Calu3 (cell line): Measurements from ENCODE around the gene NFE2. TPM values are rescaled to one million over a fixed set of nuclear protein-coding genes. Genes with fewer than 3 reads are reported as not detected.

Source experiments
- Bru-seq: library from RNA; stranded (reverse); fragments of 400-500 nt; gene quantifications from one replicate; lab custom pipeline; 2021; lab: Mats Ljungman, UMichigan
- BruChase-seq, 2 experiments: library from RNA; stranded (reverse); fragments of 400-500 nt; gene quantifications; one replicate each; lab custom pipeline; 2021; lab: Mats Ljungman, UMichigan
- BruUV-seq: library from RNA; stranded (reverse); fragments of 400-500 nt; replicated peaks from 2 replicates; lab custom pipeline; 2021; lab: Mats Ljungman, UMichigan
- CTCF ChIA-PET: fragments of 300-600 bp; sonication (Branson Sonifier 250); formaldehyde crosslinking; loops from one replicate; lab custom pipeline; 2022; ENCODE audit warnings: antibody characterized with exemption; lab: Charles Lee
- DNase-seq: peaks from one replicate; pipeline ENCODE4 v3.0.0; 2022
- H3K27ac Mint-ChIP-seq: one replicate; pipeline ENCODE4 v1.8.0; 2022; ENCODE audit warnings: mixed read lengths; ENCODE audit not compliant: unreplicated experiment
- H3K27me3 Mint-ChIP-seq: one replicate; pipeline ENCODE4 v1.8.0; 2022; ENCODE audit warnings: mixed read lengths; ENCODE audit not compliant: unreplicated experiment
- H3K36me3 Mint-ChIP-seq: one replicate; pipeline ENCODE4 v1.8.0; 2022; ENCODE audit warnings: mild to moderate bottlenecking, moderate library complexity, mixed read lengths; ENCODE audit not compliant: insufficient read depth, unreplicated experiment
- H3K4me1 Mint-ChIP-seq: one replicate; pipeline ENCODE4 v1.8.0; 2022; ENCODE audit warnings: mild to moderate bottlenecking, low read depth, mixed read lengths; ENCODE audit not compliant: unreplicated experiment
- H3K4me3 Mint-ChIP-seq: one replicate; pipeline ENCODE4 v1.8.0; 2022; ENCODE audit warnings: mild to moderate bottlenecking, low read depth, moderate library complexity, mixed read lengths; ENCODE audit not compliant: unreplicated experiment
- H3K9me3 Mint-ChIP-seq: one replicate; pipeline ENCODE4 v1.8.0; 2022; ENCODE audit warnings: low read depth, mixed read lengths; ENCODE audit not compliant: unreplicated experiment
- intact Hi-C: fragments of 100-400 bp; cut with micrococcal nuclease; formaldehyde crosslinking; loops from one replicate; pipeline ENCODE4 v1.10.0; 2022; ENCODE audit not compliant: unreplicated experiment
- long read RNA-seq: library from polyadenylated mRNA; stranded (forward); transcript quantifications from one replicate; pipeline ENCODE4 v2.0.0, GENCODE V29; 2022
- total RNA-seq: library from RNA; stranded (reverse); gene quantifications from 2 replicates; pipeline ENCODE4 v1.2.3, GENCODE V29; 2022
- TF ChIP-seq, protein P1 (sequence below): fragments of 200-600 bp; IDR thresholded peaks from one replicate; pipeline ENCODE4 v1.8.0; 2022; ENCODE audit warnings: antibody characterized with exemption; ENCODE audit not compliant: unreplicated experiment

NFE2 gene
- 0.80 and 1.8 TPM in 2 replicates for total RNA-seq
- percentile 27 among the genes with signal in this experiment for Bru-seq, nascent RNA
- percentile 18 among the genes with signal in this experiment for BruChase-seq, experiment 1, labeled RNA remaining after a 6-hour chase
- BruChase-seq, experiment 2, labeled RNA remaining after a 2-hour chase: percentile 12 among the genes with signal in this experiment
- long read RNA-seq, partial matches to known transcripts: 0 of 1 reads
- long read RNA-seq, other reads (novel, unspliced or antisense): 0 of 1 reads

DNA sequence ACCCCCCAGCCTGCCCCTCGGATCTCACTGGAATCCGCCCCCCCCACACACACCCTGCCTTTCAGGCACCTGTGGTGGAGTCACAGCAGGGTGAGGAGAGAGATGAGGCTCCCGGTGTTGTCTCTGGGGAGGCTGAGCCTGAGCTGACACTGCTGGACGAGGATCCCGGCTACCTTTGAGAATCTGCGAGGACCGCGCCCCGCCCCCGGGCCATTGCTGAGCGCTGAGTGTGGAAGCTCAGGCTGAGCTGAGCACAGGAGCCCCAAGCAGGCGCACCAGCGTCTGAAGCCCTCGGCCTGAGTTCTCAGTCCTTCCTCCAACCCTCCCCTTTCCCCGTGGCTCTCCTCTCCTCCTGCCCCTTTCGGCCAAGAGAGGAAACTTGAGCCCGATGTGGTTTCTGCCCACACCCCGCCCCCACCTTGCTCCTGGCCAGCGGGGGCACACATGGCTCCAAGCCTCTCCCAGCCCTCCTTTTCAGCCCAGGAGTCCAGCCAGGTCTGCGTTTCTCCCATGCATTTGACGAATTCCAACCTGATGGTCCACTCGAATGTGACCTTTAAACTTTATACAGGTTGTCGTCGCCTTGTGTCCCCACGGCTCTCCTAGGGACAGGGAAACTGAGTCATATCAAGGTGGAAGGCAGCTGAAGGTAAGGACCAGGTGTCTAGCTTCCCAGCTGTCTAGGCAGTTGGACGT, at the start of gene NFE2:
Gene NFE2 (minus strand): TSS at position 284 of the 696 bp plus-strand sequence. CDS start 5,767 bp downstream, outside the sequence.
- Mint-ChIP-seq H3K9me3 (no peaks in the 10 kb centered on the region), H3K4me1 (peaks cover 47% of the 10 kb centered on the region)
- peak; percentile 77 for DNase-seq

DNA sequence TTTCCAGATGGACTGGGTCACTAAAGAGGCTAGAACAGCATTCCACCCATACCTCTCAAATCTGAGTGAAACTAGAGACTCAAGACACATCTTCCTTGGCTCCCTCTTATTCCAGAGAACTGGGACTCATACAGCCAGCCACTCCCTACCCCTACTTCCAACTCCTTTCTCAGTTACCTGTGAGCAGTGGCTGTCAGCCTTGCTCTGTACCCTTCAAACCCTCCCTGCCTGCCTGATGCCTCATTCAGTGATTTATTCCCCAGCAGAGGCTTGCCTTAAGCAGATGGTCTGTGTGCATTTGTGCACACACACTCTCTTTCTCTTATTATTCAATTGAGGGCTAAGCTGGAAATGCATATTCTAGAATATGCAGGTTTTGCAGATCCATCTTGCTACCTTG, 48.9 kb upstream of the NFE2 start:
- DNase-seq: no peak
- TF ChIP-seq, protein P1, sequence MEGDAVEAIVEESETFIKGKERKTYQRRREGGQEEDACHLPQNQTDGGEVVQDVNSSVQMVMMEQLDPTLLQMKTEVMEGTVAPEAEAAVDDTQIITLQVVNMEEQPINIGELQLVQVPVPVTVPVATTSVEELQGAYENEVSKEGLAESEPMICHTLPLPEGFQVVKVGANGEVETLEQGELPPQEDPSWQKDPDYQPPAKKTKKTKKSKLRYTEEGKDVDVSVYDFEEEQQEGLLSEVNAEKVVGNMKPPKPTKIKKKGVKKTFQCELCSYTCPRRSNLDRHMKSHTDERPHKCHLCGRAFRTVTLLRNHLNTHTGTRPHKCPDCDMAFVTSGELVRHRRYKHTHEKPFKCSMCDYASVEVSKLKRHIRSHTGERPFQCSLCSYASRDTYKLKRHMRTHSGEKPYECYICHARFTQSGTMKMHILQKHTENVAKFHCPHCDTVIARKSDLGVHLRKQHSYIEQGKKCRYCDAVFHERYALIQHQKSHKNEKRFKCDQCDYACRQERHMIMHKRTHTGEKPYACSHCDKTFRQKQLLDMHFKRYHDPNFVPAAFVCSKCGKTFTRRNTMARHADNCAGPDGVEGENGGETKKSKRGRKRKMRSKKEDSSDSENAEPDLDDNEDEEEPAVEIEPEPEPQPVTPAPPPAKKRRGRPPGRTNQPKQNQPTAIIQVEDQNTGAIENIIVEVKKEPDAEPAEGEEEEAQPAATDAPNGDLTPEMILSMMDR: no peak
- BruUV-seq: no TSS peak
- H3K27me3 Mint-ChIP-seq: no peaks in the 10 kb centered on the region
- H3K27ac Mint-ChIP-seq: no peak overlapping the region
- intact Hi-C loops: no loop called here
- H3K4me1 Mint-ChIP-seq: no peaks in the 10 kb centered on the region
- peaks cover 43% of the 10 kb centered on the region for H3K36me3 Mint-ChIP-seq
- H3K9me3 Mint-ChIP-seq: no peaks in the 10 kb centered on the region
- CTCF ChIA-PET: no interaction called here
- H3K4me3 Mint-ChIP-seq: no peak overlapping the region

More for the DNA sequence above, at the start of gene NFE2:
- H3K27ac Mint-ChIP-seq: no peak within 1 kb of the TSS
- CTCF ChIA-PET: interaction anchor here (0.6 to 1.7 kb wide), 3 partner anchors 24 to 32 kb away, joined by 3 to 9 read pairs (median 6); partner anchors contain the start of gene COPZ1
- BruUV-seq: no TSS peak
- intact Hi-C loops: no loop called here
- peaks cover 7% of the 10 kb centered on the region for H3K36me3 Mint-ChIP-seq
- H3K27me3 Mint-ChIP-seq: peaks cover 21% of the 10 kb centered on the region
- peak within 1 kb of the TSS; percentile 58 for H3K4me3 Mint-ChIP-seq
- TF ChIP-seq, protein P1: no peak

DNA sequence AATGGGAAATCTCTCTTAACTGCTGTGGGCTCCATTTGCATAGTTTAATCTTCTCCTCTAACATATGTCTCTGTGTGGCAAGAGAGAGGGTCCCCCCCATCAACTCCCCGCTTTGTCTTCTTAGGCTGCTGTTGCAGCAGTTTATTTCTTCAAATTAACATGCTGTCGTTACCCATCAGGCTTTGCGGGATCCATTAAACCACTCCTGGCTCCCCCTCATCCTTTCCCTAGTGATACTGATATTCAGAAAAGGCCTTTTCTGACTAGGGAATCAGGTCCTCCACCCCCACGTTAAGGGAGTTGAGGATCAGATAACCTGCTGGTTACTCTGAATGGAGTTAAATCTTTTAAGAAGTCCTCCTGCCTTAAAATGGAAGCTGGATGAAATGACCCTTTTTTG, 48.2 kb upstream of the NFE2 start:
- H3K27me3 Mint-ChIP-seq: no peaks in the 10 kb centered on the region
- H3K27ac Mint-ChIP-seq: no peak overlapping the region
- peaks cover 44% of the 10 kb centered on the region for H3K36me3 Mint-ChIP-seq
- H3K9me3 Mint-ChIP-seq: no peaks in the 10 kb centered on the region
- intact Hi-C loops: no loop called here
- H3K4me3 Mint-ChIP-seq: no peak overlapping the region
- no TSS peak for BruUV-seq
- CTCF ChIA-PET: no interaction called here
- TF ChIP-seq, protein P1: no peak
- DNase-seq: no peak
- no peaks in the 10 kb centered on the region for H3K4me1 Mint-ChIP-seq

DNA sequence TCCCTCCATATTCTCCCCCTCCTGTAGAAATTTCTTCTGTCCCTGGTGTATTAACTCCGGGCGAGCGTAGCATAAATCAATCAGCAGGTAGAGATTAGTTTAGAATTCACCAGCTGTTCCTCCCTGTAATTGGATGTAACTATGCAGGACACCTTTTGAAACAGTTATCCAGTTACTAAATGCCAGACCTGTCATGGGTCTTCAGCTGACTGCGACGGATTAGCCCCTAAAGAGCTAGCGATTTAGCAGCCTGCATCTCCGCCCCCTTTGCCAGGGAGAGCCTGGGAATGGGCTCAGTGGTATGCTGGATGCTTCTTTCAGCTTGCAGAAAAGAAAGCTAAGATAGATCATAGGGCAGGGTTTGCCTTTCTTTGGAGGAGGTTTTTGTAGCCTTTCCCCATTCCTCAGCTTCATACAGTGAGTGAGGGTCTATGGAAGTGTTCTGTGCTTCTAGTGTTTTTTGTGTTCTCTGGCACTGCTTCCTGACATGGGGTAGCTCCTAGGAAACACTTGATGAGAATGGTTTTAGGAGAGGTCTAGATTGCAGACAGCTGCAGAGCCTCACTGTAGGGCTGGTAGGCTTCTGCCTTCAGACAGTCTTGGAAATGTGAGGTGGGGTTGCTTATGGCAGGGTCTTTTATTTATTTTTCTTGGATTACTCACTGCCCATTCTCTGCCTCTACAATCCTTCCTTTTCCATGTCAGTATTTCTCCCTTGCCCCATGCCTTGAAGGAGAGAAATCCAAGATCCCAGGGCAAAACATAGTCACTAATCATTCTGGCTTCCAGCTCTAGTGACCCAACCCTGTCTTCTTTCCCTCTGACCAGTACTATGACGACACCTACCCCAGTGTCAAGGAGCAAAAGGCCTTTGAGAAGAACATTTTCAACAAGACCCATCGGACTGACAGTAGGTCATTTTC, 40.8 kb upstream of the NFE2 start:
- intact Hi-C loops: no loop called here
- CTCF ChIA-PET: no interaction called here
- peaks cover 36% of the 10 kb centered on the region for H3K36me3 Mint-ChIP-seq
- no peak overlapping the region for H3K4me3 Mint-ChIP-seq
- no TSS peak for BruUV-seq
- no peak overlapping the region for H3K27ac Mint-ChIP-seq
- no peaks in the 10 kb centered on the region for H3K4me1 Mint-ChIP-seq
- H3K9me3 Mint-ChIP-seq: no peaks in the 10 kb centered on the region
- no peak for DNase-seq
- H3K27me3 Mint-ChIP-seq: no peaks in the 10 kb centered on the region
- TF ChIP-seq, protein P1: no peak
